DMS79 treated with DMSO at 0.1 percent for 48 hours (cell line): Measurements from ENCODE around the gene LRG1.

Experiments used
- DNase-seq: peaks from one replicate; lab custom pipeline; 2025; lab: John Stamatoyannopoulos, UW

LRG1 gene

DNA sequence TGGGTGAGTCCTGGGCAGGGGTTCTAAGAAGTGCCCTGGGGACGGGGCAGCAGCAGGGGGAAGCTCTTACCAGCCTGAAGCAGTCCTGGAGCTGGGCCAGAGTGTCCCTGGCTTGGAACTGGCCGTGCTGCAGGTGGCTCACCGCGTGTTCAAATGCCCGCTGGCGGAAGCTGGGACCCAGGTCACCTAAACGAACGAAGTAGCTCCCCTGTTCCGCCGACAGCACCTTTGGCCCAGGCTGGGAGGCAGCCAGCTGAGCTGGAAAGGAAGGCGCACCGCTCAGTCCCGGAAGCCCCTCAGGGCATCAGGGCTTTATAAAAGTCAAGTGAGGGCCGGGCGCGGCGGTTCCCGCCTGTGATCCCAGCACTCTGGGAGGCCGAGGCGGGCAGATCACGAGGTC lies 31.1 kb downstream of the LRG1 start:
- DNase-seq, result no peak

DNA sequence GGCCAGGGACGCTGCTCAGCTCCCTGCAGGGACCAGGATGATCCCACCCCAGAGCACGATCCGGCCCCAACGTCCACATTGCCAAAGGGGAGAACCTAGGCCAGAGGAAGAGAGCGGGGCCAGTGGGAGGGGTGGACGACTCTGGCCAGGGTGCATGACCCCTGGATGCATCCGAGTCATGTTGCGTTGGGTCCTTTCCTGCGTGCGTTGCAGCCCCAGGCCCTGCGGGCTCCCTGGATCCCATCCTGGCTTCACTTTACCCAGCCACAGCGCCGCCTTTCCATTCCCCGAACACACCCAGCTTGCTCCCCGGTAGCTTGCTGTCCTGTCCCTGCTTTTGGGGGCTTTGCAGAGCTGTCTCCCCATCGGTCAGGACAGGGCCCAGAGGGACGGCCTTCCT lies 32.0 kb downstream of the LRG1 start:
- no peak for DNase-seq

DNA sequence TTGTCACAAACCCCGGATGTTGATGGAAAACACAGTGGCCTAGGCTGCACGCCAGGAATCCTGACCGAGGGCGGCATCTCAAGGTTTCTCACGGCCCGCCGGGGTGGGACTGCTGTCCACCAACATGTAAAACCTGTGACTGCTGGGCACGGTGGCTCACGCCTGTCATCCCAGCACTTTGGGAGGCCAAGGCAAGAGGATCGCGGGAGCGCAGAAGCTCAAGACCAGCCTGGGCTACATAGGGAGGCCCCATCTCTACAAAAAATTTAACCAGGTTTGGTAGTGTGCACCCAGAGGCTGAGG lies 32.7 kb downstream of the LRG1 start:
- DNase-seq, result no peak

DNA sequence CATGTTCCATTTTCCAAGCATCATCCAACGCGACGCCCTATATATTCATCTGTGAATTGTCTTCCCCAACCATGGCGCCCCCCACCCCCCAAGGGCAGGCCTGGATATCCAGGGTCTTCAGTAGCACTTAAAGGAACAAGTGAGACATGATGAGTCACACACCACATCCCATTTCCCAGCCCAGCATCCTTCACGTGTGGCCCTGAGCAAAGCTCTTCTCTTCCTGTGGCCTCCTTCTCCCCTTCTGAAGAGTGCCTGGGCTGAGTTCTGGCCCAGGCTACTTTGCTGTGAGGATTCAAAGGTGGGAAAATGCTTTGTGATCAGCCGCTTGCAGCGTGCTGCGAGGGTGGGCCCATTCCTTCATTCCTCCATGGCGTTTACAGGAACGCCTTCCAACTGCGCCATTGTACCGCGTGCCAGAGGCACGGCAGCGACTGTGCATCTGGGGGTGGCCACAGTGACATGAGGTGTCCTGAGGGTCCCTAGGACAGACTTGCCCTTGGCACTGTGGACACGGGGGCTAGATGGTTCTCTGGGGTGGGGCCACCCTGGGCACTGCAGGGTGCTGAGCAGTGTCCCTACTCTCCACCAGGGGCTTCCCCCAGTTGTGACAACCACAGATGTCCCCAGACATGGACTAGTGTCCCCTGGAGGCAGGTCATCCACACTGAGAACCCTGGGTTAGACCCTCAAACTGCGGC lies 33.2 kb downstream of the LRG1 start:
- DNase-seq, result no peak

DNA sequence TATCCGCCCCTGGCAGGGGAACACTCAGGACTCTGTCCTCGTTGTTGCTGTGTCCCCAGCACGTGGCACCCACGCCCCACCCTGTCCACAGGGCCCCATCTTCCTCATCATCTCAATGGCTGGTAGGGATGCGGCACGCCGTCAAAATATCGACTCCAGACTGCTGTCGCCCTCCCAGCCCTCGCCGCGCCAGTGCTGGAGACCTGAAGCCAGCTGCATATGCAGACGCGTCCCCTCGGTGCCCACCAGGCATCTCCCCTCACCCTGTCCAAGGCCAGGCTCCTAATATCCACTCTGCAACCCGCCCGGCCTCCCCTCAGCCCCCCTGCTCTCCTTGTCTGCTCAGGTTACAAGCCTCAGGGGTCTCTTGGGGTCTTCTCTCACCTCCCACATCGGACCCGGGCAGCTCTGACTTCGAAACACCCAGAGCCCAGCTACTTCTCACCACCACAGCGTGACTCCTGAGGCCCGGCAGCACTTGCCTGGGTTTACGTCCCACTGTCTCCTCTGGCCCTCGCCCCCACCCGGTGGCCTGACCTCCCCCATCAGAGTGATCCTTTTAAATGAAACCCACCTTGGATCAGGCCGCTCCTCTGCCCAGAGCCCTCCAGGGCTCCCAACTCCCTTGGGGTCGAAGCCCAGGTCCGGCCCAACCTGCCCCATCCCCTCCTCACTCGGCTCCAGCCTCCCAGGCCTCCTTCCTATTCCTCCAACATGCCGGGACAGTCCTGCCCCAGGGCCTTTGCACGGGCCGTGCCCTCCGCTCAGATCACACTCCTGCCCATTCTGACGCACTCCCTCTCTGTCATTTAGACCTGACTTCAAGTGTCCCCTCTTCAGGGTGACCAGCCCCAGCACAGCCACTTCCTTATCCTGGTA lies 34.0 kb downstream of the LRG1 start:
- DNase-seq, result no peak

DNA sequence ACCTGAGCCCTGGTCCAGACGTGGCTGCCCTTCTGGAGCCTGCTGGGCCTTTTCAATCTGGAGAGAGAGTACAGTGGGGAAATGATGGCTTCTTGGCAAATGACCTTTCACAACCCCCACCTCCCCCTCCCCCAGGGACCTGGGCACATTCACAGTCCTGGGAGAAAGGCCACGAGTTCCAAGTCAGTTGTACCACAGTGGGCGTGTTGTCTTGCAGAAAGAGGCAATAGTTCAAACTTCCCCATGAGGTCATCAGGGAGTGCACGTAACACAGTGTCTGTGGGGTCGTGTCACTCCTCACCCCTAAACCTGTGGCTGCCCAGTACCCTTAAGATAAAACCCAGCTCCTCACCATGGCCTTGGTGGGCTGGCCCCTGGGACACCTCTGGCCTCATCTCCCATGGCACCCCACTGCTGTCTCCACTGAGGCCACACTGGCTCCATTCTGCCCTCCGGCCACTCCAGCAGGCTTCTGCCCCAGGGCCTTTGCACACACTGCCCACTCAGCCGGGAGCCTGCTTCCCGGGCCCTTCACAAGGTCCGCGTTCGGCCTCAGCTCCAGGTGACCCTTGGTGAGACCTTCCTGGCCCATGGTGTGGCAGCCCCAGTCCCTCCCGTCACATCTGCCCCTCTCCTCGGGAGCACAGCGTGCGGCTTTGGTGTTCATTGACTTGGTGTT lies 34.8 kb downstream of the LRG1 start:
- DNase-seq, result no peak

DNA sequence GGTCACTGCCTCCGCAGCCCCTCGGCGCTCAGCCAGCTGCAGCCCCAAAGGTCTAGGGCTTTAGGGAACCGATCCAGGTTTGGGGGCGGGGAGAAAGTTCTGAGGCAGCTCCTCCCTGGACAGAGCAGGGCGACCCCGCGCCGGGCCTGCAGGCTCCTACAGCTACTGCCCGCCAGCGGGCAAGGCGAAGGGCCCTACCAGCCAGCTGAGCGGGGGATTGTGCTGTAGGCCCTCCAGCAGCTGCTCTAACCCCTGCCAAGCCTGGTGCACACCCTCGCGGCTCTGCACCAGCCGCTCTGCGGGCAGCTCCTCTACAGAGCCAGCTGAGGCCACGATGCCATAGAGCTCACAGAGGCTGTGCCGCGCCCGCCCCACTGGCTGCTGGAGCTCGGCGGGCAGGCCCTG lies 35.5 kb downstream of the LRG1 start:
- DNase-seq, result no peak

DNA sequence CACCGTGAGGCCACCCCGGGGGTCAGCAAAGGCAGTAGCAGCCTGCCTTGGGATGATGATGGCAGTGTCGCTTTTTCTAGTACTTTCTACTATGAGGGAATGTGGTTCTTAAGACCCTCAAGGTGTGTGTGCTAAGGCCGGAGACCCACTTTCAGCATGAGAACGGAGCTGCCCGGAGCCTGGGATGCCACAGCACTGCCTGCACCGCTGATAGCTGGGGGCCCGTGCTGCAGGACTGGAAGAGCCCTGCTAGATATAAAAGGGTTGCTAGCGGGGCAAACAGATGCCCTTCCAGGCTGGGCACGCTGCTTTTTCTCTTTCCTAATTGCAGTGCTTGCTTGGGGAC lies 36.0 kb downstream of the LRG1 start:
- no peak for DNase-seq

DNA sequence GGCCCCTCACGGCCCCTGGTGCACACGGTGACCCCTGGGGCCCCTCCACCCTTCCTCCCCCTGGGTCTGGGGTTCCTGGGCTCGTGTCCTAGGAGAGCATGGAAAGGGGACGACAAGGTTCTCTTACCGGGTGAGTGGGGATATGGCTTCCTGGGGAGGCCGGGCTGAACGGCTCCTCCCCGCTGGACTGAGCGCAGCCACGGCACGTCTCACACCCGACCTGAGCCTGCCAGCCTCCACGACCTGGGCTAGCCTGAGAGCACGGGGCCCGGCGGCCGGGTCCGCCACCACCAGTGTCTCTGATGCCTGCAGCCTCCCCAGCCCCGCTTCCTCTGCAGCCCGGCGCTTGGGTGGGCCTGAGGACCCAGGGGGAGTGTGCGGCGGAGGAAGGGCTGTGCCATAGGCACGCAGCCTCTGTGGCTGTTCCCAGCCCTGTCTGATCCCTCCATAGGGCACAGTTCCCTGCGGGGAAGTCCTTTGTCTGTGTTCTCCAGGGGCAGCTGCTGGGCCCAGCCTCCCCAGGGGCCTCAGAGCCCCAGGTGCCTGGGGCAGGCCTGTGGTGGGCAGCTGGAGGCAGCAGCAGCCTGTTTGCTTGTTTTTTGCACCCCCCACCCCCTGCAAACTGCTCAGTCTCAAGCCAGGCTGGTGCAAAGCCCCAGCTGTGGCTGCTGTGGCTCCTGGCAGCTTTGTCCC lies 36.6 kb downstream of the LRG1 start:
- DNase-seq, result no peak

DNA sequence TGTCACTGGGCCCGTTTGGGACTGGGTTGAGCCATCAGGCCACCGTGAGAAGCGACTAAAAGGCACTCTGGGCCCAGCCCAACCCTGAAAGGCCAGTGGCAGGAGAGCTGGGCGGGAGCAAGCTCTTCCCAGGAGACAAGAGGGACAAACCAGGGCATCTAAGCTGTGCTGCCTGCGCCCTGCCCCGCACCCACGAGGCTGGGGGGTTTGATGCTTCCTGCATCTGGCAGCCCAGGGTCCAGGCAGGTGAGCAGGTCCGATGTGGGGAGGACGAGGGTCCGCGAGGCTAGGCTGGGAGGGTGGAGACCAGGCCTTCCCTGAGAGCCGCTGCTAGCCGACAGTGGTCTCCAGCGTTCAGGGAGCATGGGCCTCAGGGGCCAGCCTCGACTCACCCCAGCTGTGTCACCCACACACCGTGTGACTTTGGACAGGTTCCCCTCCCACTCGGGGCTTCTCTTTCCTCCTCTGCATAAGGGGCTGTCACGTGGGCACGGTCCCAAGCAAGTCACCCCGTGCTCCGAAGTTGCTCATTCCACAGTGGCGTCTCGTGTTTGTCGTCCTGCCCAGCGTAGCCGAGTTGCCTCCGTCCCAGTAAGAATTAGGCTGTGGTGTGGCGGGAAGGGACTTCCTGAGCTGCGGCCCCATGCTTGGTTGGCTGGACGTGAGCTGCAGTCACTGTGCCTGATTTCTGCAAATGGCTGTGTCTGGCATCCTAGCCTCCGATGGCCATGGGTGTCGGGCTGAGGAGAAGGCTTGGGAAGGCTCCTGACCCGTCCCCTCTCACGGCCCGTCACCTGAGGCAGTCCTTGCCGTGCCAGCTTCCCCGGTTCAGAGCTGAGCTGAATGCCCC lies 37.3 kb downstream of the LRG1 start:
- DNase-seq, result no peak

DNA sequence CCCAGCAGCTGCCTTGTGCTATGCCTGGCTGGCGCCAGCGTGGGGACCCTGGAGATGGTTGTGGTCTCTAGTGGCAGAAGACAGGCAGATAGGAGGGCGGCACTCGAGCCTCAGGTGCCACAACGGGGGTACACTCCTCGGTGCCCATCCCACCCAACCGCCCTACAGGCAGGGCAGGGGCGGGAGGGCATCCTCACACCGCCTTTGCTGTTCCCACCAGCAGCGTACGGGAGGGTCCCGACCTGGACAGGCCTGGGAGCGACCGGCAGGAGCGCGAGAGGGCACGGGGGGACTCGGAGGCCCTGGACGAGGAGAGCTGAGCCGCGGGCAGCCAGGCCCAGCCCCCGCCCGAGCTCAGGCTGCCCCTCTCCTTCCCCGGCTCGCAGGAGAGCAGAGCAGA lies 38.1 kb downstream of the LRG1 start:
- DNase-seq, result no peak

DNA sequence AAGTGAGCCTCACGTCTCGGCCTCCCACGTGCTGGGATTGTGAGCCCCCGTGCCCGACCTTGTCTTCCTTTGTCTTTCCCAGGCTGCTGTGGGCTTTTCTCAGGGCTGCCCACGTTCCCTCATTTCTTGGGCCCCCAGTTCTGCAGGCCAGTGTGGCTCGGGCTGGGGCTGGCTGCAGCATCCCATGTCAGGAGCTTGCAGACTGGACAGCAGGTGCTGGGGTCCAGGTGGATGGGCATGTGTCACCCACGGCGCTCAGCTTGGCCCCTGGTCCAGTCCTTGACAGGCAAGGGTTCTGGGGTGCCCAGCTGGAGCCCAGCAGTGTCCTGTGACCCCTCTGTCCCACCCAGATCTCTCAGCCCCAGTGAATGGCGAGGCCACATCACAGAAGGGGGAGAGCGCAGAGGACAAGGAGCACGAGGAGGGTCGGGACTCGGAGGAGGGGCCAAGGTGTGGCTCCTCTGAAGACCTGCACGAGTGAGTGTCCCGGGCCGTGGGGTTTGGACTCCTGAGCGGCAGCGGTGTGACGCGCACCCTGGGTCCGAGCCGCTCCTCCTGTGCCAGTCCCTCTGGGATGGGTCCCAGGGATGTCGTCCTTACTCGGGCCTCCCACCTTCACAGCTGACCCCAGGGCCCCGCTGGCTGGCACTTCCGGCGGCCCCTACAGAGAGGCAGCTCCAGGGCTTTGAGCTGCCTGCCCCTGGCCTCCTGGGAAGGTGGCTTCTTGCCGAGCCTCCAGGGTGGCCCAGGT lies 38.8 kb downstream of the LRG1 start:
- DNase-seq, result no peak

DNA sequence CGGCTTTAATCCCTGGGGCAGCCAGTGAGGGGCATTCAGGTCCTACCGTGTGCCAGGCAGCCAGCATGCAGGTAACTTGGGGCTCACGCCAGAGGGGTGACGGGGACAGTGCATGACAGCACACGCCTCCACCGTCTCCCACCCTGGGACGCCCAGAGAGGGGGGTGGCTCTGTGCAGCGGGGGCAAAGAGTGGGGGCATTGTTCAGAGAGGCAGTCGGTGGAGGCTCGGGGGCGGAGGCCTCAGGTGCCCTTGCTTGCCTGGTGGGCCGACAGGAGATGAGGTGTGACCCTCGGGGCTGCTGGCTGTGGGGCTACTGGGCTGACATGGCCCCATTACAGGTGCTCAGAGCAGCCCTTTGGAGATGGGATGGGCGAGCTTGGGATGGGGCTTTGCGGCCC lies 40.0 kb downstream of the LRG1 start:
- no peak for DNase-seq

DNA sequence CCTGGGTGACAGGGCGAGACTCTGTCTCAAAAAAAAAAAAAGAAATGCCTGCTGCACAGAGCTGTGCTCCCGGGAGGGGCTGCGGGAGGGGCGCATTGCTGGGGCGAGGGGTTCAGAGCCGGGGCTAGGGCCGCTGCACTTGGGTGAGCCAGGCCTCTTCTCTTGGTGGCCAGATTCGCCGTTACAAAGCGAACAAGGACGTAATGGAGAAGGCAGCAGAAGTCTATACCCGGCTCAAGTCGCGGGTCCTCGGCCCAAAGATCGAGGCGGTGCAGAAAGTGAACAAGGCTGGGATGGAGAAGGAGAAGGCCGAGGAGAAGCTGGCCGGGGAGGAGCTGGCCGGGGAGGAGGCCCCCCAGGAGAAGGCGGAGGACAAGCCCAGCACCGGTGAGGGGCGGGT lies 40.5 kb downstream of the LRG1 start:
- no peak for DNase-seq

DNA sequence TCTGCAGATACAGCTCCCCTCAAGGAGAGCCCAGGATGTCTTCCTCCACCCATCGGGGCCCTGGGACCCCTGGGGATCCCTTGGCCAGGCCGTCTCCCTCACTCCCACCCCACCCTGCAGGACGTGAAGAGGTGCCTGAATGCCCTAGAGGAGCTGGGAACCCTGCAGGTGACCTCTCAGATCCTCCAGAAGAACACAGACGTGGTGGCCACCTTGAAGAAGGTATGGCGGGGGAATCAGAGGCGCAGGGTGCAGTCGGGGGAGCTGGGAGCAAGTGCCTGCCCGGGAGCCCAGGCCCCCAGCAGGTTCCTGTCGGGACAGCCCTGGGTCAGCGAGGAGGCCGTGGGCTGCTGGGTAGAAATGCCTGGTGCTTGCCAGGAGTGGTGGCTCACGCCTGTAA lies 41.1 kb downstream of the LRG1 start:
- DNase-seq, result no peak

DNA sequence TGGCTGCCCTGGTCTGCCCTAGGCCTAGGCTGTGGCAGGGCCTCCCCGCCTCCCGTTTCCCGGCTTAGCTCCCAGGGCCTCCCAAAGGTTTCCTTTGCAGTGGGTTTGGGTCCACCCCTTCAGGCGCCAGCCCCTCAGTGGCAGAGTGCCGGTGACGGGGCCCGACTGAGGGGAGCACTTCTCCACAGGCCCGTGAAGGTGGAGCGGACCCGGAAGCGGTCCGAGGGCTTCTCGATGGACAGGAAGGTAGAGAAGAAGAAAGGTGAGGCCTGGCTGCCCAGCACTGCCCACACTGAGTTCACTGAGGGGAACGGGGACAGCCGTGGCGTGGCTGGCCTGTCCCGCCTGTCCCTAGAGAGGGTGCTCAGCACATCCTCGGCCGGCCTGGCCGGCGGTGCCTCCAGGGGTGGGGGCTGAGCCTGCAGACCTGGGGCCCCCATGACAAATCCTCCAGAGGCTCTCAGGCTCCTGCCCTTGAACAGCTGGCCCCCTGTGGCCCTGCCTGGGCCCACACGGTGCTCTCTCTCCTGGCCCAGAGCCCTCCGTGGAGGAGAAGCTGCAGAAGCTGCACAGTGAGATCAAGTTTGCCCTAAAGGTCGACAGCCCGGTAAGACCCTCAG lies 42.0 kb downstream of the LRG1 start:
- DNase-seq, result no peak

DNA sequence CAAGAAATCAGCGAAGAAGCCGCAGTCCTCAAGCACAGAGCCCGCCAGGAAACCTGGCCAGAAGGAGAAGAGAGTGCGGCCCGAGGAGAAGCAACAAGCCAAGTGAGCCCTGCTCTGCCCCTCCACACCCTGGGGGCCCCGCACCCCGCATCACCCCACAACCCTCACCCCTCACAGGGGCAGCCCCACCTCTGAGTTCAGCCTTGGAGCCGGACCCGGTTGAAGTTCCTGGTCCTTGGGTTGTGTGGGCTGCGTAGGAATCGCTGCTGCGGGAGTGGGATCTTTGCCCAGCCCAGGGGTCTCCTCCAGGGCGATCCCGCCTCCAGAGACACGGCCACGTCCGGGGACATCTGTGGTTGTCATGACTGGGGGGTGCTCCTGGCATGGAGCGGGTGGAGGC lies 43.5 kb downstream of the LRG1 start:
- no peak for DNase-seq

DNA sequence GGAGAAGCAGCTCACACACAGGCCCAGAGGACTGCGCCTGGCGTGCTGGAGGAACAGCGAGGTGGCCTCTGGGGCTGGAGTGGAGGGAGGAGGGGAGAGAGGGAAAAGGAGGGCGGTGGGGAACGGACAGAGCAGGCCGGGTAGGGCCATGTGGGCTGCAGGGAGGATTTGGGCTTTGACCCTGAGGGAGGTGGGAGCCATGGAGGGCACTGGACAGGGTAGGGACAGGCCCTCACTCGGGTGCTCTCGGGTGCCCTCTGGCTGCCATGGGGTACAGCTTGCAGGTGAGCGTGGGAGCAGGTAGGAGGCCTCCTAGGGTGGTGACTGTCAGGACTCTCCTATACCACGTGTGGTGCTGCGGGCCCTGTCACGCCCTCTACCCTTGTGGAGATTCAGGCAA lies 44.4 kb downstream of the LRG1 start:
- no peak for DNase-seq

DNA sequence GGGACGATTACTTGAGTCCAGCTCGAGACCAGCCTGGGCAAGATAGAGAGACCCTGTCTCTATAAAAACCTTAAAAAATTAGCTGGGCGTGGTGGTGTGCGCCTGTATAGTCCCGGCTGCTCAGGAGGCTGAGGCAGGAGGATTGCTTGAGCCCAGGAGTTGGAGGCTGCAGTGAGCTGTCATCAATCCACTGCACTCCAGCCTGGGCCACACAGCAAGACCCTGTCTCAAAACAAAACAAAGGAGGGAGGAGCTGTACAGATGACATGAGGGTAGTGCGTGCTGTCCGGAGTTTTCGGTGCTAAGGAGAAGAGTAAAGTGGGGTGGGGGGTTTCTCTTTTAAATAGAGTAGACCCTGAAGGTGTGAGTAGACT lies 45.2 kb downstream of the LRG1 start:
- no peak for DNase-seq

DNA sequence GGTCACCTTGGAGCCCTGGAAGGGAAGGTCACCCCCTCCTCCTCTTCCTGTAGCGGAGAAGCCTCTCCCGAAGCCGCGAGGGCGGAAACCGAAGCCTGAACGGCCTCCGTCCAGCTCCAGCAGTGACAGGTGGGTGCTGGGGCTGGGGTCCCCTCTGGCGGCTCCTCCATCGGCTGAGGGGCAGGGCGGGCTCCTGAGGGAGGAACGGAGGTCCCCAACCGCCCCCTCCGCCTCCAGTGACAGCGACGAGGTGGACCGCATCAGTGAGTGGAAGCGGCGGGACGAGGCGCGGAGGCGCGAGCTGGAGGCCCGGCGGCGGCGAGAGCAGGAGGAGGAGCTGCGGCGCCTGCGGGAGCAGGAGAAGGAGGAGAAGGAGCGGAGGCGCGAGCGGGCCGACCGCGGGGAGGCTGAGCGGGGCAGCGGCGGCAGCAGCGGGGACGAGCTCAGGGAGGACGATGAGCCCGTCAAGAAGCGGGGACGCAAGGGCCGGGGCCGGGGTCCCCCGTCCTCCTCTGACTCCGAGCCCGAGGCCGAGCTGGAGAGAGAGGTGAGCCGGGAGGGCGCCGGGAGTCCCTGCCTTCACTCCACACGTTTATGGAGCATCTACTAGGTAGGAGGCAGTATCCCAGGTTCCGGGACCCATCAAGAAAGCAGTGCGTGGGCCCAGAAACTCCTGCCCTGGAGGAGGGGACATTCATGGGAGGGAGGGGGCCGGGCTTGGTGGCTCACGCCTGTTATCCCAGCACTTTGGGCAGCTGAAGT lies 45.7 kb downstream of the LRG1 start:
- no peak for DNase-seq
